Heart left ventricle (tissue), 13 donors: Measurements from ENCODE around the gene BTBD19.

Source experiments
- CTCF ChIP-seq, 12 donors: fragments of 200-600 bp; sonication (generic) in 4 of 12; IDR thresholded peaks; one replicate each; pipeline versions ENCODE4 v1.5.0 to v1.8.0; 2018 to 2022; ENCODE audit warnings: antibody characterized with exemption in 12 of 12, mild to moderate bottlenecking in 5 of 12
- POLR2A ChIP-seq, 2 donors: fragments of 450-650 bp; IDR thresholded peaks; one replicate each; pipeline ENCODE4 v1.6.1; 2017; ENCODE audit warnings: antibody characterized with exemption in 2 of 2, mild to moderate bottlenecking in 2 of 2, moderate library complexity in 2 of 2
- donor health status: ischemic (EF 13 %, LVEDD 7.1; RV severe dilation, severe dysfunction).
- donor health status: DM: no; HTN: yes; CAD: no.
- donor health status: DM: no; HTN: no; CAD: no.
- donor health status: ischemic (EF 25% LVEDD 6.9; RV normal size, moderate dysfunction).
- donor health status: ischemic (EF 25% LVEDD 5.7; RV mildly dilated, moderate dysfunction).
- donor health status: ischemic (EF 35%, LVEDD 5.7; RV mildly dilated, moderate dysfunction).
- donor health status: nonischemic (EF 11% LVEDD 7.7; RV severe dilation, severe dysfunction).
- donor health status: DM: yes; HTN: yes; CAD: no.
- donor health status: PGD.
- donor health status: ischemic (EF 29% LVEDD 5.4; RV normal size, mild dysfunction).
- donor health status: nonischemic (EF 23%, LVEDD 6.1; RV moderate dilation, normal function).

DNA sequence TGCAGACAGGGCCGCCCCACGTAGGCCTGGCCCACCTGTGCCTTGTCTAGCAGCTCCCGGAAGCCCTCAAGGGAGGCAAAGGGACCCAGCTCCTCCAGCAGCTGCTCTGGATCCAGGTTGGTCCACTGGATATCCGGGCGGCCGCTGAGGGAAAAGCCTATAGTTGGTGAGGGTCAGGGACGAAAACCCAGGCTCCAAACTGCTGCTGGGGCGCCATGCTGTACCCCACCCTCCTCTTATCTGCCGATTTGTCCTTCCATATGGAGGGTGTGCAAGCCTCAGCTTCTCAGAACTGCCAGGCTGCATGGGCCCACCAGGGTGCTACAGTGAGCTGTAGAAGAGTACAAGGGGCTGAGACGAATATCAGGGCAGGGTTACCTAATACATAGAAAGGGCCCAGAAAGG lies 22.6 kb downstream of the BTBD19 start:
- no peak for TF ChIP-seq CTCF (IDR thresholded peaks at IDR 0.05)
- TF ChIP-seq POLR2A (IDR thresholded peaks at IDR 0.05) = no peak
